Bronchial epithelial cell (primary cell): ENCODE results near the gene C2orf72. TPM values are rescaled to one million over a fixed set of nuclear protein-coding genes. Genes with fewer than 3 reads are reported as not detected.

ENCODE experiments used
- DNase-seq: peaks from one replicate; pipeline ENCODE4 v3.0.0-alpha.2; 2010; ENCODE audit warnings: low read depth
- FAIRE-seq: peaks from 2 replicates; lab custom pipeline; 2011; peaks lifted over from hg19 to GRCh38; lab: Jason Lieb, UNC
- H3K27me3 ChIP-seq: 2 replicates; pipeline ENCODE4 v1.5.1; 2011; ENCODE audit warnings: low read length; ENCODE audit not compliant: control insufficient read depth, insufficient read depth
- H3K36me3 ChIP-seq: 2 replicates; pipeline ENCODE4 v1.5.1; 2011; ENCODE audit warnings: low read length; ENCODE audit not compliant: control insufficient read depth, insufficient read depth
- H3K4me3 ChIP-seq: 2 replicates; pipeline ENCODE4 v1.5.1; 2011; ENCODE audit warnings: mild to moderate bottlenecking, low read depth, low read length, control low read depth
- CTCF ChIP-seq: IDR thresholded peaks from 2 replicates; pipeline ENCODE4 v1.5.1; 2011; ENCODE audit warnings: mild to moderate bottlenecking, moderate library complexity, low read length, control low read depth, inconsistent platforms; ENCODE audit not compliant: insufficient read depth, severe bottlenecking
- total RNA-seq: library from RNA; depleted of rRNA; stranded (reverse); fragments of >200 nt; gene quantifications from 2 replicates; pipeline ENCODE4 v1.2.1, GENCODE V29; 2014

The C2orf72 gene
- total RNA-seq, 1 donor from 2014 or later = not detected

GRCh38 chr2:231036578-231037106 is 681 bp upstream of the C2orf72 start:
- Histone ChIP-seq H3K36me3 (no peaks in the 10 kb centered on the region), H3K4me3 (no peak overlapping the region), H3K27me3 (peaks cover 19% of the 10 kb centered on the region)
- no peak for TF ChIP-seq CTCF
- no peak for DNase-seq
- FAIRE-seq = no peak

GRCh38 chr2:231037731-231038482 is 584 bp downstream of the C2orf72 start:
- H3K4me3 ChIP-seq = no peak overlapping the region
- FAIRE-seq (no peak), DNase-seq (no peak)
- H3K27me3 ChIP-seq = peaks cover 21% of the 10 kb centered on the region
- no peaks in the 10 kb centered on the region for H3K36me3 ChIP-seq
- no peak for TF ChIP-seq CTCF

- Histone ChIP-seq H3K27me3 (peaks cover 21% of the 10 kb centered on the region), H3K36me3 (no peaks in the 10 kb centered on the region), H3K4me3 (no peak overlapping the region)
- DNase-seq (no peak), FAIRE-seq (no peak)
- no peak for TF ChIP-seq CTCF
These were observed 1.4 kb downstream of the C2orf72 start for GRCh38 chr2:231038483-231039293.

GRCh38 chr2:231039294-231039664 is 2.0 kb downstream of the C2orf72 start:
- FAIRE-seq = no peak

GRCh38 chr2:231039821-231040364 is 2.6 kb downstream of the C2orf72 start:
- no peak for TF ChIP-seq CTCF
- H3K27me3 ChIP-seq = peaks cover 21% of the 10 kb centered on the region
- H3K4me3 ChIP-seq = no peak overlapping the region
- DNase-seq = no peak
- peak; percentile 28 for FAIRE-seq
- no peaks in the 10 kb centered on the region for H3K36me3 ChIP-seq

More at GRCh38 chr2:231039294-231039664, 2.0 kb downstream of the C2orf72 start:
- no peak for DNase-seq
- H3K27me3 ChIP-seq = peaks cover 21% of the 10 kb centered on the region
- no peaks in the 10 kb centered on the region for H3K36me3 ChIP-seq
- TF ChIP-seq CTCF = no peak
- no peak overlapping the region for H3K4me3 ChIP-seq
